ENCODE results near the gene TUBE1.

The TUBE1 gene

DNA sequence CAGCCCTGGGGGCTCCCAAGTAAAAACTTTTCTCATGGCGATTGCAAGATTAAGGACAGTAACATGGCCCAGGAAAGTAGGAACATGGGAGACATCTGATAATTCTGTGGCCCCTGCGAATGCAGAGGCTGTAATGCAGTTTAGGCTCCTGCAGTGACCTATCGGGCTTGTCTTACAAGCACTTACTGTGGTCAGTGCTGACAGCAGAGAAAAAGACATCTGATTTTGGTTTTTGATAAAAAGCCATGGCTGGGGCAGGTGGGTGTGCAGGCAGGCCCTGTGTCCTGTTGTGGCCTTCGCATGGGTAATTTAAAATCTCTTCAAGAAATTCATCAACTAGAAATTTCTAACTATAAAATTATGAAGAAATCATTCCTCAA, 52.7 kb downstream of the TUBE1 start:
- TF ChIP-seq GATA1 (IDR thresholded peaks at IDR 0.05; ENCODE audit: low read depth, low read length): no peak
- no peak for TF ChIP-seq POLR2A (IDR thresholded peaks at IDR 0.05; ENCODE audit: low read length)
- no peak for DNase-seq

DNA sequence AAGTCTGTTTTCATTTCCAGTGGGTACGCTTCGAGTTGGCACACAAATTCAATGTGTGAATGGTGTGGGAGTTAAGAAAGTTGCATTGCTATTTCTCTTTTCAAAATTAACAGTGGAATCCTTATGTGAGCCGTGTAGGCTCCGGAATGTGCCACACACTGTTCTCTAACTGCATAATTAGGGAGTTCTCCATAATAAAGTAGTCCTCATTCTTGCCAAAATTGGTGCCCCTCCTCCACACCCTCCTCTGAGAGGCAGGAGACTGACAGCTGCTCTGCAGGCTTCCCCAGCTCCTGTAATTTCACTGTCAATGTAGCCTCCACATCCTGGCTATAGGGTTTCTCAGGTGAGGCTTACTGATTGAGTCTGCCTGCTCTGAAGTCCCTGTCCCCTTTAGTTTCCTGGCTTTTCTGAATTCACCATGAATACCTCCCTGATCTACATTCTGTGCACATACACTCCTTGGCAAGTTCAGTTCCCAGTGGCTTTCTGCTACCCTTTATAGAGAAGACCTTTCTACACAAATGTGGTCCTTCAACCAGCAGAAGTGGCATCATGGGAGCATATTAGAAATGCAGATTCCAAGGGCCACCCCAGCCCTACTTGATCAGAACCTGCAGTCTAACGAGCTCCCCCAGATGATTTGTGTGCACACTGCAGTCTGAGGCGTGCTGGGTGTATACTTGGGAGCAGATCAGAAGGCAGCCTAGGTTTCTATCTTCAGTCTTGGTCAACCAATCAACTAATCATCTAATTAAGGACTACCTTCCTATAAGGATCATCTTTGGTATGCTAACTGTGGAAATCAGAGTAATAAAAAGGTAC, 53.3 kb downstream of the TUBE1 start:
- TF ChIP-seq GATA1 (IDR thresholded peaks at IDR 0.05; ENCODE audit: low read depth, low read length) (no peak), POLR2A (IDR thresholded peaks at IDR 0.05; ENCODE audit: low read length) (no peak)
- no peak for DNase-seq

DNA sequence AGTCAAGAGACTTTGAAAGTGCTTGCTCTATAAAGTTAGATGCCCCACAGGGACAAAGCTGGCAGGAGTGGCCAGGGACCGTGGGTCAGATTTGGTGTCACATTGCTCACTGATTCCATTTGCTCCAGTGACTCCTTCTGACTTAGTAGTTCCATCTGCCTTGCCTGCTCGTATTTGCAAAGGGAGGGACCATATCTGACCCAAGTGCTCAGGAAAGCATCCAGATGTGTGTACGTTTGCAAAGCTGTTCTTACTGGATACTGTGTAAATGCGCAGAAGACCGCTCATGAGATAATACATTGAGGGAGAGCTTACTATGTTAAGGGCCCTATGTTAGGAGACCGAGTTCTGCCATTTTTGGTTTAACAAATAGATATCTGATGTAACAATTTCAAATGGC, 54.6 kb downstream of the TUBE1 start:
- DNase-seq: no peak
- TF ChIP-seq GATA1 (IDR thresholded peaks at IDR 0.05; ENCODE audit: low read depth, low read length): no peak
- TF ChIP-seq POLR2A (IDR thresholded peaks at IDR 0.05; ENCODE audit: low read length): no peak

DNA sequence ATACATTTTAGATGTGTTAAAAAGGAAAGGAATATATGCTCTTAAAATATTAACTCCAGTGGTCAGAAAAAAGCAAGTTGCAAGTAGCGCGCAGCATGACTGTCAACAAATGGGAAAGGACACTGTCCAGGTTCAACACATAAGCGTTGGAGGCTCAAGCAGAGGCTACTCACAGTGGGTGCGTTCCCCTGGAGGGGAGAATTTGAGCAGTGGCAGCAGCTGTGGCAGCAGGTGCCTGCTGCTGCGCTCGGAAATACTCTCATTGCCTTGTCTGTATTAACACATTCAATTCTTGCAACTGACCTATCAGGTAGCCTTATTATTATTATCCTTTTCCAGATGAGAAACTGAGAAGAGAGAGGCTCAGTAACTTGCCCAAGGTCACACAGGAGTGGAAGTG, 55.3 kb downstream of the TUBE1 start:
- TF ChIP-seq GATA1 (IDR thresholded peaks at IDR 0.05; ENCODE audit: low read depth, low read length) (no peak), POLR2A (IDR thresholded peaks at IDR 0.05; ENCODE audit: low read length) (no peak)
- DNase-seq: no peak

DNA sequence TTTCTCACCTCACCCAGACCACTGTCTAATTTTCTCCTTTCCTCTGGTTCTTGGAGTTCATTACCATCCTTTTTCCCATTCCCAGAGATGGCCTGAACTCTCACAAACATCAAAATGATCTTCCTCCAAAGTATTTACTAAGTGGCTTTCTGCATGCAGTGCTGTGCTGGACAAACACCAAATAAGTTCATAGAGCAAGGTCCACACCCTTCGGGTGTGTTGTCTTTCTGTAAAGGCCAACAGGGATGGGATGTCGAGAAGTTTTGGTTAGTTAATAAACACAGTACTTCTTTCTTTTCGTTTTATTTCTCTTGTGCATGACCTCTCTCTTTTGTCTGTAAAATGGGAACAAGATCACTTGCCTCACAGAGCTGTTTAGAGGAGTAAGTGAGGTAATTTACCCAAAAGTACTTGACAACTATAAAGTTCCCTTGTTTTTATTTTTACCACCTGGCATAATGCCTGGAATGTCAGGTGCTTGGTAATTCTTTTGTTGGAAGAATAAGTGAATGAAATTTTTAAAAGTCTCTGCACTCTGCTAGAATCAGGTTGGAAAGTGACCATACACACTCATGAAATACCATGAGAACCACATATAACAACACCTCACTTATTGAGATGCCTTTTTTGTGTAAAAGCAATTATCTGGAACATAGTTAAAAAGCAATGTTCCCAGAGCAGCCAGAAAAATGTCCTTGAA, 56.2 kb downstream of the TUBE1 start:
- TF ChIP-seq POLR2A (IDR thresholded peaks at IDR 0.05; ENCODE audit: low read length): no peak
- no peak for TF ChIP-seq GATA1 (IDR thresholded peaks at IDR 0.05; ENCODE audit: low read depth, low read length)
- no peak for DNase-seq

DNA sequence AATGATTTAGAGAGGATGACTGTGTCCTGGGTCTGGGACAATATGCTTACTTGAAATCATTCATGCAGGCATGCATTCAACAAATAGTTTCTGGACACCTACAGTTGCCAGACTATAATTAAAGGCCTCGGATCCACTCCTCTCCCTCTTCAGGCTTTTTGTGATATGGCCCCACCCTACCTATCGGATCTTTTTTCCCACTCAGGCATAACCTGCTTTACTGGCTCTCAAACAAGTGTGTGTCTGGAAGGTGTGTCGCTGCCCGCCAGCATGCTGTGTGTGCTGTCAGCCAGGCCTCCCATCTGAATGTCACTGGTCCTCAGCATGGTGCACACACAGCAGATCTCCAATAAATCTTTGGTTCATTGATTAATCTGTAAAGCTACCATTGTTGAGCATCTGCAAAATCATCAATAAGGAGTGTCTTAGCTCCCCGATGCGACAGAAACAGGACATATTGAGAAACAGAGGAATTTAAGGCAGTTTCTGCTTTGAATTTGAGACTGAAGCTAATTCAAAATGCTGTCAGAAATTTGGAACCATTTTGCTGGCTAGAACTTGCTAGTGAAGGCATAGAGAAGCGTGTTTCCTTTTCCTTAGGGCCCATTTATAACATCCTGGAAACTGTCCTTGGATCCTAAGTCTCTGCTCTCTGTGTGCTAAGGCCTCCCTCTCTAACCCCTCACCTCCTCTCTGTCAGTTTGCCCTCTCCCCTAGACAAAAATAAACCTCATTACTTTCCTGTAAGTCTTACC, 56.9 kb downstream of the TUBE1 start:
- no peak for DNase-seq
- no peak for TF ChIP-seq GATA1 (IDR thresholded peaks at IDR 0.05; ENCODE audit: low read depth, low read length)
- TF ChIP-seq POLR2A (IDR thresholded peaks at IDR 0.05; ENCODE audit: low read length): no peak

DNA sequence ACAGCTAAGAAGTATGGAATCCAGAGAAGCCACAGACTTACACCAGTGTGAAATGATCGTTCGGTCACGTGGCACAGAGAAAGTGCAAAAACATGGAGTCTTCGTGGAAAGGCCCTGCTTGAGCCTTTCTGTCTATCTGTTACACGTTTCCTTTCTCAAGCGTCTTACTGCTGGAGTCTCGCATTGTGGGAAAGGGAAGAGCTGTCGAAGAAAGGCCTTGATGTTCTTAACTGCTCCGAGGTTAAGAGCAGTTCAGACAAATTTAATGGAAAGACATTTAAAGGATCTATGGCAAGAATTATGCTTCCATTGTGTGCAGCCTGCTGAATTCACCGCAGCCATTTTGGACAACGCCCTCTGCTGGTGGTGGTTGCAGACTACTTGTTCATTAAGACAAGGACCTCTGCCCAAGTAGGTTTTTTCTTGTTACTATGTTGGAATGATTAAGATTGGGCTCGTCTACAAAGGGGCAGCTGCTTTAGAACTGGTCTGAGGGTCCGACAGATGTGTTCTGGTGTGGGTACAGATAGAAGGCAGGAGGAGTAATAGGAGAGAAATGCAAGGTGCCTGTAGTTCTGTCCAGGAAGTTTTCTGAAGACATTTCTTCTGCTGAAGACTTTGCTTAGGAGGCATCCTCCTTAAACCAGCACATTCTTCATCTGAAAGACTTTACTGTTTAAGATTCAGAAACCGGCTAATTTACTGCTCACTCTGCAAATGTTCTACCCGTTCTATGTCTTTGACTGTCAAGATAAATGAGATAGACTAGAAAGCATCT, 58.0 kb downstream of the TUBE1 start:
- TF ChIP-seq POLR2A (IDR thresholded peaks at IDR 0.05; ENCODE audit: low read length) (no peak), GATA1 (IDR thresholded peaks at IDR 0.05; ENCODE audit: low read depth, low read length) (no peak)
- peak; percentile 78 to 83 for DNase-seq

DNA sequence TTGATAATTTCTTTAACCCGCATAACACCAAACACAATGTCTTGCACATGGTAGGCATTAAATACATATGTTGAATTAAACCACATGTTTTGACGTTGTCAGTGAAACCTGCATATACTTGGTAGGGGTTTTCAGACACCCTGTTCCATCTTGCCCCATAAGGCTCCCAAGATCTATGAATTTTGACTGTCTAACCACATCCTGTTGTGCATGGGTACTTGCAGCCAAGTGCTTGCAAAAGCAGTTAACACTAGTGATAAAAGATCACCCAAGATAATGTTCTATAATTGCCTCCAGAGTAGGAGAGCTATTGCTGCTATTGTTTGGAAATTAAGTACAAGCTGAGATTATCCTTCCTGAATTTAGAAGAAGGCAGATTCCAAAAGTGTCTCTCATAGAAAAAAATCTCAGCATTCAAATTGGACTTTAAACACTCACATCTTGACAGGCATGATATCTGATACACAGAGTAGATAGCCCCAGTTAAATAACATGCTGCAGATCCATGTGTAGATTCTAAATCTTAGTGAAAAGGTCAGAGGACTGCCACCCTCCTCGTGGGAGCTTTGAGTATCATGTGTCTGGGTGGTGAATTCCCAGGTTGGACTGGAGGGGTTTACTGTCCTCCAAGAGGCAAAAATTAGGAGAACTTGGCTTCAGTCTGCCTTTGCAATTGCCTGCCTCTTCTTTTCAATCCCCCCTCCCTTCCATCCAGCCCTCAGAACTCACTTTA, 59.2 kb downstream of the TUBE1 start:
- DNase-seq: peak in 1 of 2 experiments; percentile 9
- TF ChIP-seq POLR2A (IDR thresholded peaks at IDR 0.05; ENCODE audit: low read length) (no peak), GATA1 (IDR thresholded peaks at IDR 0.05; ENCODE audit: low read depth, low read length) (no peak)

DNA sequence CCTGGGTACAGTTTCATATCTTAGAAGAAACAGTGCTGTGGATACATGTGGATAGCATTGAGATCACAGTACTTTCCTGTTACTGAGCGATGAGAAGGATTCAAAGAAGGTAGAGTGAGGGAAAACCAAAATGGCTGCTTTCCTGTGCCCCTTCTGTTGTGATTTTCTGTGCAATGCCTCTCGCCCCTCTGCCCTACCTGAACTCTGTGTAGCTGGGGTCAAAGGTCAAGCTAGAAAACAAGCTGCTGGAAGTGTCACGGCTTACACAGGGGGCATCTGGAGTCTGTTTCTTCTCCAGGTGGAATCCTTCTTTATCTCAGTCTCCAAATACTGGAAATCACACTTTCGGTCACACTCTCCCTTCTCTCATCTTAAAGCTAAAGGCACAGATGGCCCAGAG, 60.3 kb downstream of the TUBE1 start:
- TF ChIP-seq GATA1 (IDR thresholded peaks at IDR 0.05; ENCODE audit: low read depth, low read length) (no peak), POLR2A (IDR thresholded peaks at IDR 0.05; ENCODE audit: low read length) (no peak)
- no peak for DNase-seq

DNA sequence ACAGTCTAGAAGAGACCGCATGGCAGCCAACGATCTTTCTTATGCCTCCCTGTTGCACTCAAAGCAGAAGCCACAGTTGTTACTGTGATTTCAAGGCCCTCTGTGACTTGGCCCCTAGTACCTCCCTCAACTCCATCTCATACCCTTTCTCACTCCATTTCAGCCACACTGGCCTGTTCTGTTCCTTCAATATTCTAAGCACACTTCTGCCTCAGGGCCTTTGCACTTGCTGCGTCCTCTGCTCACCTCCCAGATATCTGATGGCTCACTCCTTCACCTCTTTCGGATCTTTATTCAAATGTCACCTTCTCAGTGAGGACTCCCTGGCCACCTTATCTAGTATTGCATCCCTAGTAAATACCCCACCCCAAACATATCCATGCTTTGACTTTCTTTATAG, 62.8 kb downstream of the TUBE1 start:
- no peak for DNase-seq
- TF ChIP-seq POLR2A (IDR thresholded peaks at IDR 0.05; ENCODE audit: low read length) (no peak), GATA1 (IDR thresholded peaks at IDR 0.05; ENCODE audit: low read depth, low read length) (no peak)

DNA sequence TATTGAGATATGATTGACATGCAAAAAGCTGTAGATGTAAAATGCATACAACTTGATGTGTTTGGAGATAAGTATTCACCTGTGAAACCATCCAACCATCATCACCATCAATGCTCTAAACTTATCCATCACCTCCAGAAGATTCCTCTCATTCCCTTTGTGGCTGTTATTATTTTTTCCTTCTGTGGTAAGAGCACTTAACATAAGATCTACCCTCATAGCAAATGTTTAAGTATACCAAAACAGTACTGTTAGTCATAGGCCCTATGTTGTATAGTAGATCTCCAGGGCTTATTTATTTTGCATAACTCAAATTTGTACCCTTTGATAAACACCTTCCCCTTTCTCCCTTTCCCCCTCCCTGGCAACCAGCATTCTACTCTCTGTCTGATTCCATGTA, 64.5 kb downstream of the TUBE1 start:
- no peak for DNase-seq
- no peak for TF ChIP-seq GATA1 (IDR thresholded peaks at IDR 0.05; ENCODE audit: low read depth, low read length)
- TF ChIP-seq POLR2A (IDR thresholded peaks at IDR 0.05; ENCODE audit: low read length): no peak

DNA sequence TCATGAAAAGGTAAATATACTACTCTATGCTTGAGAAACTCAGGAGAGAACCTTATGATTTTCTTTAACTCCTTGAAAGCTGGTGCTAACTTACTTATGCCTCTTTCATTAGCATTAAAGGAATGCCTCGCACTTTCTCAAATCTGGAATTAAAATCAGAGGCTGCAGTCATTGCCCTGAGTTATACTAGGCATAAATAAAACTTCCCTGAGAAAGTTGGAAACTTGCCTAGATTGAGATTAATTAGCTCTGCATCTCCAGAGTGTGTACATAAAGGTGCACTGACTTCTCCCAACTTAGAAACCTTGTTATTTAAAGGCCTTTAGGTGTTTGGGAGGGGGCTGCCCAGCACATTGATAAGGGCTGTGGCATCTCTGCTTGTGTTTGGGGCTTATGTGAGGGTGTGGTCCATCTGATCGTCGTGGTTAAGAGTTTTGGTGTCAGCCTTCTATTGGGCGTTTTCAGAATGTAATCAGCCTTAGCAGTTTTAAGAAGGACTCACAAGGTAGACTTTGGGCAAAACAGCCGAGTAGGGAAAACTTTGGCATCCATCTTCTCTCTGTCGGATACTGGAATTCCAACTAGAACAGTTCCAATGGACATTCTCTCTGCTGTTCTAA, 65.5 kb downstream of the TUBE1 start:
- TF ChIP-seq GATA1 (IDR thresholded peaks at IDR 0.05; ENCODE audit: low read depth, low read length): no peak
- TF ChIP-seq POLR2A (IDR thresholded peaks at IDR 0.05; ENCODE audit: low read length): no peak
- peak; percentile 11 to 51 for DNase-seq

All from erythroblast (primary cell).